AG04450 (cell line): Measurements from ENCODE around the gene ARV1. TPM values are rescaled to one million over a fixed set of nuclear protein-coding genes. Genes with fewer than 3 reads are reported as not detected.
"Not testable (repeated sequence)": the region's sequence is repeated elsewhere in the genome, so short reads cannot be mapped to it uniquely, and the experiment has no call there.

ENCODE experiments used
- CTCF ChIA-PET: fragments of 300-600, 350-600 bp; formaldehyde crosslinking; extraction: SDS; loops from one replicate; lab custom pipeline; 2022; ENCODE audit warnings: antibody characterized with exemption, inconsistent platforms; lab: Charles Lee
- POLR2A ChIA-PET: fragments of 350-600 bp; formaldehyde crosslinking; extraction: SDS; loops from one replicate; lab custom pipeline; 2021; ENCODE audit warnings: antibody characterized with exemption, inconsistent platforms; lab: Yijun Ruan, JAX
- DNase-seq: peaks from one replicate; pipeline ENCODE4 v3.0.0-alpha.2; 2011; ENCODE audit warnings: low read depth, low spot score
- H3K27ac ChIP-seq: one replicate; pipeline ENCODE4 v1.5.1; 2012; ENCODE audit warnings: low read depth, low read length, control low read depth
- H3K27me3 ChIP-seq: one replicate; pipeline ENCODE4 v1.6.0; 2012; ENCODE audit warnings: low read length; ENCODE audit not compliant: control insufficient read depth, insufficient read depth
- H3K4me3 ChIP-seq: 2 replicates; pipeline ENCODE4 v1.5.1; 2011; ENCODE audit warnings: mild to moderate bottlenecking, low read depth, low read length, control low read depth
- H3K9me3 ChIP-seq: 2 replicates; pipeline ENCODE4 v1.5.1; 2012; ENCODE audit warnings: low read length; ENCODE audit not compliant: control insufficient read depth, insufficient read depth
- CTCF ChIP-seq: IDR thresholded peaks from 2 replicates; pipeline ENCODE4 v1.5.1; 2011; ENCODE audit warnings: low read depth, low read length, control low read depth, inconsistent platforms
- polyA plus RNA-seq: library from polyadenylated mRNA; depleted of rRNA; stranded (reverse); fragments of >200 nt; gene quantifications from 2 replicates; pipeline ENCODE4 v1.2.3, GENCODE V29; 2011

ARV1 gene
- polyA plus RNA-seq, 1 experiment: 37.2 TPM

- no peaks in the 10 kb centered on the region for H3K27me3 ChIP-seq
- DNase-seq: no peak
- CTCF ChIA-PET: no interaction called here
- H3K27ac ChIP-seq: no peak overlapping the region
- no peak overlapping the region for H3K4me3 ChIP-seq
- POLR2A ChIA-PET: no interaction called here
- no peak for TF ChIP-seq CTCF
- no peaks in the 10 kb centered on the region for H3K9me3 ChIP-seq
Observed at GRCh38 chr1:231020816-231021215, 41.9 kb downstream of the ARV1 start.

GRCh38 chr1:231021540-231022031 is 42.7 kb downstream of the ARV1 start:
- ChIA-PET POLR2A (no interaction called here), CTCF (no interaction called here)
- no peak for TF ChIP-seq CTCF
- H3K9me3 ChIP-seq: no peaks in the 10 kb centered on the region
- no peak for DNase-seq
- H3K27me3 ChIP-seq: no peaks in the 10 kb centered on the region
- H3K4me3 ChIP-seq: no peak overlapping the region
- no peak overlapping the region for H3K27ac ChIP-seq

GRCh38 chr1:231022543-231022942 is 43.6 kb downstream of the ARV1 start:
- CTCF ChIA-PET, POLR2A ChIA-PET: not testable (repeated sequence)

GRCh38 chr1:231023150-231023549 is 44.3 kb downstream of the ARV1 start:
- CTCF ChIA-PET: no interaction called here
- no peak for TF ChIP-seq CTCF
- POLR2A ChIA-PET: no interaction called here

More at GRCh38 chr1:231022543-231022942, 43.6 kb downstream of the ARV1 start:
- H3K27me3 ChIP-seq, DNase-seq, H3K9me3 ChIP-seq, H3K27ac ChIP-seq, H3K4me3 ChIP-seq: not testable (repeated sequence)

GRCh38 chr1:231026576-231026975 is 47.7 kb downstream of the ARV1 start:
- Histone ChIP-seq H3K9me3 (no peaks in the 10 kb centered on the region), H3K27me3 (no peaks in the 10 kb centered on the region), H3K27ac (no peak overlapping the region), H3K4me3 (no peak overlapping the region)
- POLR2A ChIA-PET: no interaction called here
- TF ChIP-seq CTCF: no peak
- no peak for DNase-seq
- CTCF ChIA-PET: no interaction called here

More at GRCh38 chr1:231023150-231023549, 44.3 kb downstream of the ARV1 start:
- no peaks in the 10 kb centered on the region for H3K9me3 ChIP-seq
- DNase-seq: no peak
- no peak overlapping the region for H3K27ac ChIP-seq
- no peaks in the 10 kb centered on the region for H3K27me3 ChIP-seq
- no peak overlapping the region for H3K4me3 ChIP-seq
